Measurements from ENCODE around the gene NTRK2.

- no peak for TF ChIP-seq EZH2 (IDR thresholded peaks at IDR 0.05; ENCODE audit: low read length)
- TF ChIP-seq CTCF (optimal IDR thresholded peaks at IDR 0.05 in 1 of 3, IDR thresholded peaks at IDR 0.05 in 1 of 3, conservative IDR thresholded peaks at IDR 0.05 in 1 of 3; ENCODE audit: extremely low read depth in 1 of 3, insufficient read depth in 2 of 3, low read length in 3 of 3): no peak
Measured at GRCh38 chr9:84955971-84956370, 286.4 kb downstream of the NTRK2 start.
